Measurements from ENCODE around the gene OPCML. TPM values are rescaled to one million over a fixed set of nuclear protein-coding genes. Genes with fewer than 3 reads are reported as not detected.

Gene OPCML
- total RNA-seq, 2 experiments from 2014 or later, result not detected

- no peaks in the 10 kb centered on the region for H3K27me3 Mint-ChIP-seq
- H3K36me3 Mint-ChIP-seq, result no peaks in the 10 kb centered on the region
- POLR2A ChIA-PET, result no interaction called here
- no peak for DNase-seq
- H3K4me3 Mint-ChIP-seq, result no peak overlapping the region
- no peak overlapping the region for H3K27ac Mint-ChIP-seq
- ATAC-seq (ENCODE audit: low read depth), result no peak
- no peaks in the 10 kb centered on the region for H3K4me1 Mint-ChIP-seq
- no peaks in the 10 kb centered on the region for H3K9me3 Mint-ChIP-seq
These were observed 20.6 kb upstream of the OPCML start for GRCh38 chr11:133552938-133553337.

GRCh38 chr11:133551064-133551463 lies 18.8 kb upstream of the OPCML start:
- ATAC-seq (ENCODE audit: low read depth) (no peak), DNase-seq (no peak)
- H3K4me1 Mint-ChIP-seq, result no peaks in the 10 kb centered on the region
- POLR2A ChIA-PET, result no interaction called here
- H3K27me3 Mint-ChIP-seq, result no peaks in the 10 kb centered on the region
- no peak overlapping the region for H3K27ac Mint-ChIP-seq
- H3K4me3 Mint-ChIP-seq, result no peak overlapping the region
- no peaks in the 10 kb centered on the region for H3K9me3 Mint-ChIP-seq
- no peaks in the 10 kb centered on the region for H3K36me3 Mint-ChIP-seq

GRCh38 chr11:133549826-133550225 lies 17.5 kb upstream of the OPCML start:
- no peaks in the 10 kb centered on the region for H3K4me1 Mint-ChIP-seq
- no peaks in the 10 kb centered on the region for H3K9me3 Mint-ChIP-seq
- DNase-seq (no peak), ATAC-seq (ENCODE audit: low read depth) (no peak)
- POLR2A ChIA-PET, result no interaction called here
- no peaks in the 10 kb centered on the region for H3K27me3 Mint-ChIP-seq
- no peak overlapping the region for H3K4me3 Mint-ChIP-seq
- no peak overlapping the region for H3K27ac Mint-ChIP-seq
- no peaks in the 10 kb centered on the region for H3K36me3 Mint-ChIP-seq

GRCh38 chr11:133548641-133549040 lies 16.3 kb upstream of the OPCML start:
- DNase-seq, result no peak
- Mint-ChIP-seq H3K4me3 (no peak overlapping the region), H3K4me1 (no peaks in the 10 kb centered on the region), H3K36me3 (no peaks in the 10 kb centered on the region), H3K9me3 (no peaks in the 10 kb centered on the region), H3K27me3 (no peaks in the 10 kb centered on the region), H3K27ac (no peak overlapping the region)
- no peak for ATAC-seq (ENCODE audit: low read depth)
- POLR2A ChIA-PET, result no interaction called here

GRCh38 chr11:133547808-133548494 lies 15.7 kb upstream of the OPCML start:
- Mint-ChIP-seq H3K9me3 (no peaks in the 10 kb centered on the region), H3K27ac (no peak overlapping the region), H3K4me1 (no peaks in the 10 kb centered on the region), H3K36me3 (no peaks in the 10 kb centered on the region), H3K4me3 (no peak overlapping the region), H3K27me3 (no peaks in the 10 kb centered on the region)
- ATAC-seq (ENCODE audit: low read depth) (no peak), DNase-seq (no peak)
- POLR2A ChIA-PET, result no interaction called here

- Mint-ChIP-seq H3K27me3 (no peaks in the 10 kb centered on the region), H3K4me3 (no peak overlapping the region), H3K36me3 (no peaks in the 10 kb centered on the region), H3K9me3 (no peaks in the 10 kb centered on the region), H3K4me1 (peaks cover 2% of the 10 kb centered on the region), H3K27ac (no peak overlapping the region)
- no peak for ATAC-seq (ENCODE audit: low read depth)
- DNase-seq, result no peak
- POLR2A ChIA-PET, result no interaction called here
These were observed 13.0 kb upstream of the OPCML start for GRCh38 chr11:133545199-133545803.

GRCh38 chr11:133541720-133542095 lies 9.4 kb upstream of the OPCML start:
- no peak for DNase-seq
- ATAC-seq (ENCODE audit: low read depth), result no peak
- Mint-ChIP-seq H3K27ac (no peak overlapping the region), H3K36me3 (no peaks in the 10 kb centered on the region), H3K4me1 (peaks cover 2% of the 10 kb centered on the region), H3K9me3 (no peaks in the 10 kb centered on the region), H3K27me3 (no peaks in the 10 kb centered on the region), H3K4me3 (no peak overlapping the region)
- POLR2A ChIA-PET, result no interaction called here

GRCh38 chr11:133541021-133541719 lies 8.9 kb upstream of the OPCML start:
- Mint-ChIP-seq H3K4me3 (no peak overlapping the region), H3K27ac (no peak overlapping the region), H3K27me3 (no peaks in the 10 kb centered on the region), H3K36me3 (no peaks in the 10 kb centered on the region), H3K4me1 (peaks cover 2% of the 10 kb centered on the region), H3K9me3 (no peaks in the 10 kb centered on the region)
- DNase-seq (no peak), ATAC-seq (ENCODE audit: low read depth) (no peak)
- POLR2A ChIA-PET, result no interaction called here

- ATAC-seq (ENCODE audit: low read depth) (no peak), DNase-seq (no peak)
- no peaks in the 10 kb centered on the region for H3K9me3 Mint-ChIP-seq
- H3K4me3 Mint-ChIP-seq, result no peak overlapping the region
- POLR2A ChIA-PET, result no interaction called here
- H3K36me3 Mint-ChIP-seq, result no peaks in the 10 kb centered on the region
- H3K27ac Mint-ChIP-seq, result no peak overlapping the region
- H3K27me3 Mint-ChIP-seq, result peaks cover 12% of the 10 kb centered on the region
- H3K4me1 Mint-ChIP-seq, result no peaks in the 10 kb centered on the region
These were observed 3.9 kb upstream of the OPCML start for GRCh38 chr11:133536198-133536597.

- POLR2A ChIA-PET, result no interaction called here
- ATAC-seq (ENCODE audit: low read depth) (no peak), DNase-seq (no peak)
- no peaks in the 10 kb centered on the region for H3K4me1 Mint-ChIP-seq
- peaks cover 24% of the 10 kb centered on the region for H3K27me3 Mint-ChIP-seq
- H3K27ac Mint-ChIP-seq, result no peak overlapping the region
- no peaks in the 10 kb centered on the region for H3K9me3 Mint-ChIP-seq
- no peak overlapping the region for H3K4me3 Mint-ChIP-seq
- no peaks in the 10 kb centered on the region for H3K36me3 Mint-ChIP-seq
These were observed 904 bp upstream of the OPCML start for GRCh38 chr11:133533205-133533604.

GRCh38 chr11:133531458-133531857 lies 843 bp downstream of the OPCML start:
- H3K9me3 Mint-ChIP-seq, result no peaks in the 10 kb centered on the region
- H3K36me3 Mint-ChIP-seq, result no peaks in the 10 kb centered on the region
- POLR2A ChIA-PET, result no interaction called here
- H3K27me3 Mint-ChIP-seq, result peaks cover 24% of the 10 kb centered on the region
- no peak for DNase-seq
- H3K27ac Mint-ChIP-seq, result no peak overlapping the region
- no peak for ATAC-seq (ENCODE audit: low read depth)
- H3K4me1 Mint-ChIP-seq, result no peaks in the 10 kb centered on the region
- no peak overlapping the region for H3K4me3 Mint-ChIP-seq

- no peak for DNase-seq
- no peaks in the 10 kb centered on the region for H3K36me3 Mint-ChIP-seq
- no peaks in the 10 kb centered on the region for H3K4me1 Mint-ChIP-seq
- no peak overlapping the region for H3K4me3 Mint-ChIP-seq
- H3K27ac Mint-ChIP-seq, result no peak overlapping the region
- no peak for ATAC-seq (ENCODE audit: low read depth)
- H3K27me3 Mint-ChIP-seq, result peaks cover 24% of the 10 kb centered on the region
- H3K9me3 Mint-ChIP-seq, result no peaks in the 10 kb centered on the region
- POLR2A ChIA-PET, result no interaction called here
These were observed 1.8 kb downstream of the OPCML start for GRCh38 chr11:133530501-133530835.

GRCh38 chr11:133529807-133530500 lies 2.3 kb downstream of the OPCML start:
- POLR2A ChIA-PET, result no interaction called here
- no peaks in the 10 kb centered on the region for H3K9me3 Mint-ChIP-seq
- H3K4me1 Mint-ChIP-seq, result no peaks in the 10 kb centered on the region
- H3K27me3 Mint-ChIP-seq, result peaks cover 24% of the 10 kb centered on the region
- no peaks in the 10 kb centered on the region for H3K36me3 Mint-ChIP-seq
- H3K27ac Mint-ChIP-seq, result no peak overlapping the region
- DNase-seq (no peak), ATAC-seq (ENCODE audit: low read depth) (no peak)
- H3K4me3 Mint-ChIP-seq, result no peak overlapping the region

GRCh38 chr11:133526790-133527189 lies 5.5 kb downstream of the OPCML start:
- ATAC-seq (ENCODE audit: low read depth) (no peak), DNase-seq (no peak)
- Mint-ChIP-seq H3K9me3 (no peaks in the 10 kb centered on the region), H3K4me3 (no peak overlapping the region), H3K27me3 (peaks cover 18% of the 10 kb centered on the region), H3K27ac (no peak overlapping the region), H3K4me1 (no peaks in the 10 kb centered on the region), H3K36me3 (no peaks in the 10 kb centered on the region)
- POLR2A ChIA-PET, result no interaction called here
